Measurements from ENCODE around the gene SLC9A9. TPM values are rescaled to one million over a fixed set of nuclear protein-coding genes. Genes with fewer than 3 reads are reported as not detected.
"Not testable (repeated sequence)": the region's sequence is repeated elsewhere in the genome, so short reads cannot be mapped to it uniquely, and the experiment has no call there.

Gene SLC9A9
- total RNA-seq, 4 donors from 2014 or later = 12.8 to 63.8 (median 33.3) TPM

GRCh38 chr3:143809121-143809621 is 39.1 kb downstream of the SLC9A9 start:
- Histone ChIP-seq H3K4me3 (no peak overlapping the region), H3K27ac (peak overlapping the region; percentile 7 to 52), H3K27me3 (no peaks in the 10 kb centered on the region), H3K9me3 (no peaks in the 10 kb centered on the region), H3K36me3 (no peaks in the 10 kb centered on the region), H3K4me1 (no peaks in the 10 kb centered on the region)
- TF ChIP-seq POLR2A (IDR thresholded peaks at IDR 0.05) = no peak
- TF ChIP-seq, protein P1, sequence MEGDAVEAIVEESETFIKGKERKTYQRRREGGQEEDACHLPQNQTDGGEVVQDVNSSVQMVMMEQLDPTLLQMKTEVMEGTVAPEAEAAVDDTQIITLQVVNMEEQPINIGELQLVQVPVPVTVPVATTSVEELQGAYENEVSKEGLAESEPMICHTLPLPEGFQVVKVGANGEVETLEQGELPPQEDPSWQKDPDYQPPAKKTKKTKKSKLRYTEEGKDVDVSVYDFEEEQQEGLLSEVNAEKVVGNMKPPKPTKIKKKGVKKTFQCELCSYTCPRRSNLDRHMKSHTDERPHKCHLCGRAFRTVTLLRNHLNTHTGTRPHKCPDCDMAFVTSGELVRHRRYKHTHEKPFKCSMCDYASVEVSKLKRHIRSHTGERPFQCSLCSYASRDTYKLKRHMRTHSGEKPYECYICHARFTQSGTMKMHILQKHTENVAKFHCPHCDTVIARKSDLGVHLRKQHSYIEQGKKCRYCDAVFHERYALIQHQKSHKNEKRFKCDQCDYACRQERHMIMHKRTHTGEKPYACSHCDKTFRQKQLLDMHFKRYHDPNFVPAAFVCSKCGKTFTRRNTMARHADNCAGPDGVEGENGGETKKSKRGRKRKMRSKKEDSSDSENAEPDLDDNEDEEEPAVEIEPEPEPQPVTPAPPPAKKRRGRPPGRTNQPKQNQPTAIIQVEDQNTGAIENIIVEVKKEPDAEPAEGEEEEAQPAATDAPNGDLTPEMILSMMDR (IDR thresholded peaks at IDR 0.05) = no peak
- no peak for DNase-seq
- intact Hi-C loops (cut with DNase I; ENCODE audit: low total_unique reads) = no loop called here

- H3K9me3 ChIP-seq = no peaks in the 10 kb centered on the region
- no peak for DNase-seq
- H3K4me1 ChIP-seq = no peaks in the 10 kb centered on the region
- TF ChIP-seq, protein P1 (IDR thresholded peaks at IDR 0.05) = no peak
- no peak for TF ChIP-seq POLR2A (IDR thresholded peaks at IDR 0.05)
- H3K36me3 ChIP-seq = no peaks in the 10 kb centered on the region
- H3K27me3 ChIP-seq = no peaks in the 10 kb centered on the region
- H3K4me3 ChIP-seq = no peak overlapping the region
- H3K27ac ChIP-seq = no peak overlapping the region
- intact Hi-C loops (cut with DNase I; ENCODE audit: low total_unique reads) = no loop called here
Measured at GRCh38 chr3:143808030-143808429, 40.2 kb downstream of the SLC9A9 start.

DNA sequence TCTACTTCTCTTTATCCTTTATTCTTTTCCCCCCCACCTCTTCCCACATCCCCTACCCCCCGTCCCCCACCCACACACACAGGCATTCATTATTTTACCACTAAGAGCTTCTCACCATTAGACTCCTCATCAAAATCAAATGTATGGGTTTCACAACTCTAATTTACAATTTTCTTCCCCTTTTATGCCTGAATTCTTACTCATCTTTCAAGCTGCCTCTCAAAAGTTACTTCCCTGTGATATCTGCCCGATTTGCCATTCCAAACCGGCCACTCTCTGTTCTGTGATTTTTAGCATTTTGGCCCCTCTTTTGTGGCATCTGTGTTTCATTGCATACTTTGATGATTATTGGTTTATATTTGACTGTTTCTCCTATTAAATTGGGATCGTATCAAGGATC is 42.2 kb downstream of the SLC9A9 start:
- no peaks in the 10 kb centered on the region for H3K36me3 ChIP-seq
- H3K9me3 ChIP-seq = no peaks in the 10 kb centered on the region
- no peak for DNase-seq
- H3K4me1 ChIP-seq = no peaks in the 10 kb centered on the region
- intact Hi-C loops (cut with DNase I; ENCODE audit: low total_unique reads) = no loop called here
- H3K27me3 ChIP-seq = no peaks in the 10 kb centered on the region
- H3K4me3 ChIP-seq = no peak overlapping the region
- TF ChIP-seq, protein P1 (IDR thresholded peaks at IDR 0.05) = no peak
- no peak for TF ChIP-seq POLR2A (IDR thresholded peaks at IDR 0.05)
- no peak overlapping the region for H3K27ac ChIP-seq

- H3K27ac ChIP-seq; H3K36me3 ChIP-seq; H3K9me3 ChIP-seq; H3K4me1 ChIP-seq; H3K27me3 ChIP-seq; intact Hi-C loops (cut with DNase I; ENCODE audit: low total_unique reads); H3K4me3 ChIP-seq; DNase-seq: not testable (repeated sequence)
Measured at GRCh38 chr3:143805476-143805875, 42.8 kb downstream of the SLC9A9 start.

DNA sequence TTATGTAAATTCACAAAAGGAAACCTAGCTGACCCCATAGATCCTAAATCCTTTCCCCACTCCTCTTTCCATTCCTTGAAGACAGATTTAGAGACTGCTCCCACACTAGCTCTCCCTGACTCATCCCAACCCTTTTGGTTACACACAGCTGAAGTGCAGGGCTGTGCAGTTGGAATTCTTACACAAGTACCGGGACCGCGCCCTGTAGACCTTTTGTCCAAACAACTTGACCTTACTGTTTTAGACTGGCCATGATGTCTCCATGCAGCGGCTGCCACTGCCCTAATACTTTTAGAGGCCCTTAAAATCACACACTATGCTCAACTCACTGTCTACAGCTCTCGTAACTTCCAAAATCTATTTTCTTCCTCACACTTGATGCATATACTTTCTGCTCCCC is 47.2 kb downstream of the SLC9A9 start:
- DNase-seq; intact Hi-C loops (cut with DNase I; ENCODE audit: low total_unique reads): not testable (repeated sequence)

DNA sequence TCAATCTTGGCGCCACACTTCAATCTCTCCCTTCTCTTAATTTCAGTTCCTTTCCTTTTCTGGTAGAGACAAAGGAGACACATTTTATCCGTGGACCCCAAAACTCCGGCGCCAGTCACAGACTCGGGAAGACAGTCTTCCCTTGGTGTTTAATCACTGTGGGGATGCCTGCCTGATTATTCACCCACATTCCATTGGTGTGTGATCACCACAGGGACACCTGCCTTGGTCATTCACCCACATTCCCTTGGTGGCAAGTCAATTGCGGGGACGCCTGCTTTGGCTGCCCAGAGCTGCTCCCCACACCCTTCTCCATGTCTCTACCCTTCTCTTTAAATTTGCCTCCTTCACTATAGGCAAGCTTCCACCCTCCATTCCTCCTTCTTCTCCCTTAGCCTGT is 50.1 kb downstream of the SLC9A9 start:
- DNase-seq; intact Hi-C loops (cut with DNase I; ENCODE audit: low total_unique reads); H3K4me3 ChIP-seq; H3K4me1 ChIP-seq; H3K36me3 ChIP-seq; H3K27ac ChIP-seq; H3K9me3 ChIP-seq; H3K27me3 ChIP-seq: not testable (repeated sequence)

More for the DNA sequence above, 47.2 kb downstream of the SLC9A9 start:
- not testable (repeated sequence) for H3K4me3 ChIP-seq, H3K9me3 ChIP-seq, H3K27me3 ChIP-seq, H3K4me1 ChIP-seq, H3K36me3 ChIP-seq, H3K27ac ChIP-seq

DNA sequence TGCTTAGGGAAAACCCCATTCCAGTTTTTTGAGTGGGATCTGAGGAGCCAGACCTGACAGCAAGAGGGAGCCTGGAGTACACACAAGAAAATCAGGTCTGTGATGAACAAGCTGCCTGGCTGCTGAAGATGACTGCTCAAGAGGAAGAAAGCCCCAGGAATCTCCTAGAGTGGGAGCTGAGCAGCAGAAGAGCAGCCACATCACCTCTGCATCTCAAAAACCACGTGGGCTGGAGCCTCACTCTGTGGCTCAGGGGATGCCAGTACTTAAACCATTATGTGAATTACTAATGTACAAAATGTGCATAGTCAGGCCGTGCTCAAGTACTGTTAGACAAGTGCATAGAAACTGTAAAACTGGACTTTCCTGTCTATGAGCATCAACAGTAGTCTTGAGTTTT is 52.4 kb downstream of the SLC9A9 start:
- no peaks in the 10 kb centered on the region for H3K36me3 ChIP-seq
- no peak overlapping the region for H3K4me3 ChIP-seq
- no peak overlapping the region for H3K27ac ChIP-seq
- H3K9me3 ChIP-seq = no peaks in the 10 kb centered on the region
- DNase-seq = no peak
- TF ChIP-seq, protein P1 (IDR thresholded peaks at IDR 0.05) = peak in 1 of 4 experiments; percentile 3
- no peak for TF ChIP-seq POLR2A (IDR thresholded peaks at IDR 0.05)
- H3K27me3 ChIP-seq = no peaks in the 10 kb centered on the region
- intact Hi-C loops (cut with DNase I; ENCODE audit: low total_unique reads) = no loop called here
- H3K4me1 ChIP-seq = no peaks in the 10 kb centered on the region

All from uterus (tissue), 4 donors.